ENCODE results near the gene POU2AF1.

Gene POU2AF1

DNA sequence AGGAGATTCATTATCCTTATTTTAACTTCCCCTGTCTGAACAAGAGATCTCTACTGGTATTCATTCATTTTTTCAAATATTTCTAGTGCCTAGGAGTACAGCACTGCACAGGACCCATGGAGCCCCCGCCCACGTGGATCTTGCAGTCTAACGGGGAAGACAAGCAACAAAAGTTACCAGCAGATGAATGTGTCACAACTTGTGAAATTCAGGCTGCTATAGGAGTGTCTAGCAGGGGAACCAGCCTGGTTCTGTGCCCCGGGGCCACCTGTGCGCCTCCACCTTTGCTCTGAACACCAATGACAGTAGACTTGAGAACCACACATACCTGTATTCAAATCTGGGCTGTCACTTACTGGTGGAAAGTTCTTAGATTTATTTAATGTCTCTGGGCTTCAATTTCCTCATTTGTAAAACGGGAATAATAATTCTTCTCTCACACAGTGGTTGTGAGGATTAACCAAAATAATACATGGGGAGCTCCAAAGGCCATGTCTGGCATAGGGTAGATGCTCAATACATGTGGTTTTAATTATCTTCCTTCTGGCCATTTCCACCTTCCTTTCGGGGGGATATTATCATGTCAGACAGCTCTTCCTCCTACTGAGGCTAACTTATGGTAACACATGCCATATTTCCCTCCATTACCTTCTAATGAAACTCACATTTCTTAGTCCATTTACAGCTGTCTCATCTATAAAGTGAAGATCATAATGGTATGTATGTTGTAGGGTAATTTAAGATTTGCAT is 17.8 kb downstream of the POU2AF1 start:
- no peak for DNase-seq (ENCODE audit: low read depth, low spot score)

DNA sequence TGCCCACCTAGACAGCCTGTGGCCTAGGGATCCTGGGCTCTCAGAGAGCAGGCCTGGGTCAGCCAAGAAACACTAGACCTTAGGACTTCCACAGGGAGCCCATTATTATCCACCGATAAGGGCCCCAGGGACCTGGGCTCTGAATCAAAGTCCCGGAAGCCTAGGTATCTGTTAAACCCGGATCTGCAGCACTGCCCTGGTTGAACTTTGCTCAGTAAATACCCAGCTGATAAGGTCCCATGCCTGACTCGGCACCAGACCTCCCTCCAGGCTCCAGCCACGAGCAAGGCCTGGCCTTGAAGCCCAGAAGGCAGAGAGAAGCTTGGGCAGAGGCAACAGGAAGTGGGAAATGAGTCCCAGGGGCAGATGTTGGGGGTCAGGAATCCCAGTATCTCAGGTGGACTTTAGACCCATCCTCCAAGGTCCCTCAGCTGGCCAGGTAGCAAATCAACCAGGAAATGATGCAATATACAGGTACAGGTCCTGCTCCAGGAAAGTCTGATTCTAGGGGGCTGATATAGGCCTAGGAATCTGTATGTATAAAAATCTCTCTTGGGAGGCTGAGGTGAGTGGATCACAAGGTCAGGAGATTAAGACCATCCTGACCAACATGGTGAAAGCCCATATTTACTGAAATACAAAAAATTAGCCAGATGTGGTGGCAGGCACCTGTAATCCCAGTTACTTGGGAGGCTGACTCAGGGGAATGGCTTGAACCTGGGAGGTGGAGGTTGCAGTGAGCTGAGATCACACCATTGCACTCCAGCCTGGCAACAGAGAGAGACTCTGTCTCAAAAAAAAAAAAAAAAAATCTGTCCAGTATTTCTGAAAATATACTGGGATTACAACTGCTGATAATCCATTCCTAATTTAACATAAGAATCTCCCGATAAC is 18.7 kb downstream of the POU2AF1 start:
- no peak for DNase-seq (ENCODE audit: low read depth, low spot score)

DNA sequence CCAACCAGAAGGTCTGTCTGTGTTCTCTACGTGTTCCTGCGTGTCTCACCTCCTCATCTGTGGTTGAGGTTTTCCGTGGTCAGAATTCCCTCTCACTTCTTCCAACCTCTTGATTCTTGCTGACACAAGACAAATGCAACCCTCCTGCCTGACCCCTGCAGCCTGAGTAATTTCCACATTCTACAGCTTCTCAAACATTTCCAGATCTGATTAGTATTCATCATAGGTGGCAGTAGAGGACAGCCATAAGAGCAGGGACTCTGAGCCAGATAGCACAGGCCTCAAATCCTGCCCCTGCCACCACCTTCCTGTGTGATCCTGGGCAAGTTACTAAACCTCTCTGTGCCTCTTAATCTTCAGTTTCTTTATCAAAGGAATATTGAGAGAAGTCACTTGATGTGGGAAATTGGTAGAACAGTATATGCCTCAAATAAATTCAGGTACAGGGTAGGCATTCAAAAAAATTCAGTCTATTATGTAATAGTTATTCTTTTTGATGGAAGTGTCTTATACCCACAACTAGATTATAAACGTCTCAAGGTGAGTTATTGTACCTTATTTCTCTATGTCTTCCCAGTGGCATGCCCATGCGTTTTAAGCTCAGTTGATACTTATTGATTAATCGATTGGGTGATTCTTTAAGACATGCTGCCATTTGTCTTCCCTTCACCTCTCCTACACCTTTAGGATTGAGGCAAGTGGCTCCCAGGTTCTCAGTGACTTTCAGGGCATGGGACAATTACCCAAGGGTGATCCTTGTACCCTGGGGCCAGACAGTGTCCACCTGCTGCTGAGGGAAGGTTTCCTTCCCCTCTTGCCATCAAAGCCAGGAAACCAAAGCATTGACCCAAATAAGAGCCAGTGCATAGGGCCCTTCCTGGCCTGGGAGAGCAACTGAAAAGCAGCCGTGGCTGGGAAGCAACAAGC is 19.6 kb downstream of the POU2AF1 start:
- DNase-seq (ENCODE audit: low read depth, low spot score): no peak

DNA sequence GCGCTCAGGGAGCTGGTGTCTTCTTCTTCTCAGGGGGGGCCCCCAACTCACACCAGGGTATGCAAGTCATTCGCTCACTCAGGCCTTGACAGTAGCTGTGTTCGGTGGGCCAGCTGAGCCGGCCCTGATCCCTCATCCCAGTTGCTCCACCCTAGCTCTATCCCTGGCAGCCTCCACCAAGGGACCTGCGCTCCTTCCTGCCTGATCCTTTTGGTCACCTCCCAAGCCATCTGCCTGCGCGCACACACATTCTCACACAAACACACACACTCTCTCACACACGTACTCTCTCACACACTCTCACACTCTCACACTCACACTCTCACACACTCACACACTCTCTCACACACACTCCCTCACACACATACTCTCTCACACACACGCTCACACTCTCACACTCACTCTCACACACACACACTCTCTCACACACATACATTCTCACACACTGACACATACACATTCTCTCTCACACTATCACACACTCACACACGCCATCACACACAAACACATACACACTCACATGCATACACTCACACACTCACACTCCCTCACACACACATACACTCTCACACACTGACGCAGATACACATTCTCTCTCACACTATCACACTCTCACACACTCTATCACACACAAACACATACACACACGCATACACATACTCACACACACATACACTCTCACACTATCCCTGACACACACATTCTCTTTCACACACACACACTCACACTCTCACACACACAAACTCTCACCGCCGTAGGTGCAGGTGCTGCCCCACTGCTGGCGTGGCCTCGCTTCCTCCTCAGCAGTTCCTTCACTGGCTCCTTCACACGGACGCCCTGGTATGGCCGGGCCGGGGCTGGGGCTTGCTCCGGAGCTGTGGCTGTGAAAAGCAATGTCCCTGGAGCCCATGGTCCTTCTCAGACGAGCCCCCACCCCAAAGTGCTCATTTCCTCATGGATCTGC is 20.8 kb downstream of the POU2AF1 start:
- no peak for DNase-seq (ENCODE audit: low read depth, low spot score)

DNA sequence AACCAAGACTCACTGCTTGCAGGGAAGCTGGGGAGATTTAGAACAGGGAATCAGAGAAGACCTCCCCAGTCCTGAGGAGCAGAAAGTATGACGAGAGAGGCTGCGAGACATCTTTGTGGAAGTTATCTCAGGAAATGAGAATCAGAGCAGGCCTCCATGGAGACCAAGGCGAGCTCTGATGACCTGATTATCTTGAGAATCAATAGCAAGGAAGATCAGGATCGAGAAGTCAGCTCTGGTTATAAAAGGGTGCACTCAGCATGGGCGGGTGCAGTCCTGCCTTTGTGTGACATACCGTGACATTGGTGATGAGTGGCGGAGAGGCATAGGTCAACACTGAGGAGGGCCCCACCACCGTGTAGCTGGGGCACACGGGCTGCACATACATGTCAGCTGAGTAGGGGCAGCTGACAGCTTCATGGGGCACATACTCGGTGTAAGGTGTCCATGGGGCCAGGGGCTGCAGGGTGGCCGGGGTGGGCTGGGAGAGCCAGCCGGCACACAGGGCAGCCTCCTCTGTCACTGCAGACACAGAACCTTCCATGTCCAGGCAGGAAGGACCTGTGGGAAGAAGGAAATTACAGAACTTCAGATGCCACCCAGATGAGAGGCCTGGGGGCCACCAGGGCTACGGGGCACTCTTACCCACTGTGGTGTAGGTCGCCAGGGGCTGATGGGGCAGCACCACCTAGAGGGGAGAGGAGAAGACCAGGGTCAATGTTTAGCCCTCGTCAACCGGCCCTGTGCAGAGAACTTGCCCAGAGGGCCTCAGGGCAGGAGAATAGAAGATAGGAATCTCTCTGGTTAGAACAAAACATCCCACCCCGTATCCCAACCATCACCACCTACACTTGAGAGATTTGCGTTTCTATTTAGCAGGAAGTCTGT is 21.7 kb downstream of the POU2AF1 start:
- no peak for DNase-seq (ENCODE audit: low read depth, low spot score)

DNA sequence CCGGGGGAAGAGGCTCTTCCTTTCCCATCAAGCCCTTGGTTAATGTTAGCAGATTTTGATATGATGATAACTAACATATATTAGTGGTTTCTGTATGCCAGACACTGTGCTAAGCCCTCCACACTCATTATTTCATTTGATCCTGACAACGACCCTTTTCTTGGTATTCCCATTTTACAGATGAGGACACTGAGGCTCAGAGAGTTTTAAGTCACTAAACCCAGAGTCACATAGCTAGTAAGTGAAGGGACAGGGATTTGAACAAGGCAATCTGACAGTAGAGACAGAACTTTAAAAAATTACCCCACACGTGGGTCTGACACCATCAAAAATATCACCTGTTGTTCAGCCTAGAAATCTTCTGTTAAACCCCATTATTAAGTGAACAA is 22.4 kb downstream of the POU2AF1 start:
- DNase-seq (ENCODE audit: low read depth, low spot score): no peak

DNA sequence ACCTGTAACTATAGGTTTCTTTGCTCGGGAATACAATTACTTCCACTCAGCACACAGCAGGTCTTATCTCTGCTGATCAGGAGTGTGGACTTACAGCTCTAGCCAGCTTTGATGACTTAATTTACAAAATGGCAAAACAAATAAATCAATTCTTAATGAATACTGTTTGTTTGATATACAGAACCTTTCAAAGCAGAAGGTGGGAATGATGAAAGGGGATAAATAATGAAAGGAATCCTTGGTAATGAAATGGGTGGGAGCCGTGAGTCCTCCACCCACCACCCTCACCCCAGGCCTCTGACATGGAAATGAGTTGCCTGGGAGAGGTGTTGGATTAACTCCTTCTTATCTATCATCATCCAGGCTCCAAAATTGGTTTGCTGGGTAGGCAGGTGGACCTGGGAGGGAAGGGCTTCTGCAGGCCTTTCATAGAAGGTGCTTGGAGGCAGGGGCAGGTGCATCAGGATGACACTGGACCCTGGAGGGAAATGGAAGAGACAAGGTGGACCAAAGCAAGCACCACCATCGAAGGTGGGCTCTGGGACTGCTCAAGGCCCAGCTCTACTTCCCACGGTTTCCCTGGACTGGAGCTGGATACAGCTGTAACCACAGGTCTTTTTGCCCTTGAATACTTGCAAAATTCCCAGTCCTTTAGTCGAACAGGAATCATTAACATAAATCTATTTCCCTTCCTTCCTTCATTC is 23.0 kb downstream of the POU2AF1 start:
- DNase-seq (ENCODE audit: low read depth, low spot score): no peak

DNA sequence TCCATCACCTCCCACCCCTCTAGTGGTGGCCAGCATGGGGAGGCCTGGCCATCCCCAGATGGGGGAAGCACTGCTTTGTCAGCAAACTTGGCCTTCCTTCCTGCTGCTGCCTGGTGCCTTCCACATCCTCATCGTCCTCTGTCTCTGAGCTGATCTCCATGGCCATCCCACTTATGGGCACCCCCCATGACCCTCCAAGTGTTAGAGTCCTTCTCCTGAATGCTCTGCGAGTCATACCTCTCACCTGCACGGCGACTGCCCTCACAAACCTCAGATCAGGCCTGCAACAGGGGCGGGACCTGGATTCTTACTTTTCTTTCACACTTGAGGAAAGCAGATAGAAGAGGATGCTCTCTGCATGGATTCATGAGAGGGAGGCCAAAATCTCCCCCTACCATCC is 24.0 kb downstream of the POU2AF1 start:
- DNase-seq (ENCODE audit: low read depth, low spot score): no peak

DNA sequence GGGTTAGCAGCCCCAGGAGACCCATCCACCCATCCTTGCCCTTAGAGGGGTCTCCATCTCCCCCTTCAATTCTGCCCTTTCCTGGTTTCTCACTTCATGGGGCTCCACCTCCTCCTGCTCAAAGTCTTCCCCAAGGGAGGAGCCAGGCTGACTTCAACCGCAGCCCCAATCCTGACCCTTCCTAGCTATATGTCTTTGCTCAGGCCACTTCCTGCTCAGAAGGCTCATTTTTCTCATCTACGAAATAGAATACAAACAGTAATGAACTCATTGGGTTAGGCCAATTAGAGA is 24.5 kb downstream of the POU2AF1 start:
- no peak for DNase-seq (ENCODE audit: low read depth, low spot score)

DNA sequence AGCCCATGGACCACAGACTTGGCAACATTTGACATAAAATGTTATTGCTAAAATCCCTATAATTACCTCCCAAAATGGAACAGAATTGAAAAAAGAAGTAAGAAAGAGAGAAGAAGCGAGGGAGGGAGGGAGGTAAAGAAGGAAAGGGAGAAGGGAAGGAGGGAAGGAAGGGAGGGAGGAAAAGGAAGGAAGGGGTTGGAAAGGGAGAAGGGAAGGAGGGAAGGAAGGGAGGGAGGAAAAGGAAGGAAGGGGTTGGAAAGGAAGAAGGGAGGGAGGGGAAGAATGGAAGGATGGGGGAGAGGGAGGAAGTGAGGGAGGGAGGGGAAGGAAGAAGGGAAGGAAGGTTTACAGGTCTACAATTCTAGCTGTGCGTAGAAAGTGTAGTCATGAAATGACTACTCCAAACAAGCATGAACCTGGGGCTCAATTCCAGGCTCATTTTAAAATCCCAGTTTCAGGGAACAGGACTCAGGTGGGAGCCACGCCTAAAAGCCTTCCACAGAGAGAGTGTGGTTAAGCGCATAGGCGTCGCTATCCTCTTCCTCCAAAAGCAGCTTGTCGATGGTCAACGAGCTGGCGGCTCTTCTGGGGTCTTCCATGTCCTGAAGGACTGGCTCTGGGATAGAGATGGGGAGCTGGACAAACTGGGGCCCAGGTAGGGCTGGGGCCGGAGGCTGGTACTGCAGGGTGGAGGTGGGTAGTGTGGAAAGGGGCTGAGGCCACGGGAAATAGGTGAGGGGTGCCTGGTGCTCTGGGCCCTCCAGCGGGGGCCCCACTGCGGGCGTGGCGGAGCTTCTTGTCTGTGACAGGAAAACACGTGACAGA is 25.1 kb downstream of the POU2AF1 start:
- no peak for DNase-seq (ENCODE audit: low read depth, low spot score)

DNA sequence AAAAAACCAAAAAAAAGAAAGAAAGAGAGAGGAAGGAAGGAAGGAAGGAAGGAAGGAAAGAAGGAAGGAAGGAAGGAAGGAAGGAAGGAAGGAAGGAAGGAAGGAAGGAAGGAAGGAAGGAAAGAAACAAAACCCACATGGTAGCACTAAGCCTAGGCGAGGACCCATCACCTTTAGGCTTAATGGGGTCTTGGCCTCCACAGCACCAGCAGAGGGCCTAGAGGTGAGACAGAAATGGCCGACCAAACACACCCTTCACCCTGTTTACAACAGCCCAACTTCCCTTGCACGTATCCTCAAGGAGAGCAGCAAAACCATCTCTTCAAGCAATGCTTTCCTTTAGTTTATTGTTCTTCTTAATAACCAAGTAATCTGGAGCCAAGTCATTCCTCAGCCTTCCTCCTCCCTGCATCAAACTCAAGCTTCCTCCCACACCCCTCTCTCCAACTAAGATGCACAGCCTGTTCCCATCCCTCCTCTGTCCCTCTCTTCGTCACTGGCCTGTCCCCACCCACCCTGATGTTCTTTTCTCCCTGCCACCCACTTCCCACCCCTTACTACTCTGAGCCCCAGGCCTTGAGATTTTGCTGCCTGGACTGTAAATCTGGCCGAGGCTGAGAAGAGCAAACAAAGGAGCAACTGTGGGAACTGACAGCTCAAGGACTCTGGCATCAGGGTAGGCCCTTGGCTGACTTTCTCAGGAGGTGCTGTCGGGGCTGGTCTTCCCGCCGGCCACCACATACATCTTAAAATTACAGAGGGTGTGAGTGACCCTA is 26.0 kb downstream of the POU2AF1 start:
- DNase-seq (ENCODE audit: low read depth, low spot score): no peak

DNA sequence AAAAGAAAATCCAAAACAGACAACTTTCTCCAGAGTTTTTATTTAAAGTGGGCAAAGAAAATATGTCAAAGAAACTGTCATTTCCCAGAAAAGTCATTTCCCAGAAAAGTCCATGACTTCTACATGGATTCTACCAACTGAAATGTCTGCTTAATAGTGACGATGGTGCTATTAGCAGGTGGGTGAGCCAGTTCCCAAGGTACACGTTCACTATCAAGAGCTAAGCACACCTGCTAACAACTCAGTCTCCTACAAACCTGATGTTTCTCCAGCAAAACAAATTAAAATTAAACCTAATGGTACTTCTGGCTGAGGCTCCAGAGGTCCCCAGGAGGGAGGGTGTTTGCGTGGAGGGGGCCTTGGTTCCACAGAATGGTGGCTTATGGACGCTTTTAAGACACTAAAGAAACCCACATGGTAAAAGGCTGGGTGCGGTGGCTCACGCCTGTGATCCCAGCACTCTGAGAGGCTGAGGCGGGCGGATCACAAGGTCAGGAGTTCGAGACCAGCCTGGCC is 26.8 kb downstream of the POU2AF1 start:
- no peak for DNase-seq (ENCODE audit: low read depth, low spot score)

DNA sequence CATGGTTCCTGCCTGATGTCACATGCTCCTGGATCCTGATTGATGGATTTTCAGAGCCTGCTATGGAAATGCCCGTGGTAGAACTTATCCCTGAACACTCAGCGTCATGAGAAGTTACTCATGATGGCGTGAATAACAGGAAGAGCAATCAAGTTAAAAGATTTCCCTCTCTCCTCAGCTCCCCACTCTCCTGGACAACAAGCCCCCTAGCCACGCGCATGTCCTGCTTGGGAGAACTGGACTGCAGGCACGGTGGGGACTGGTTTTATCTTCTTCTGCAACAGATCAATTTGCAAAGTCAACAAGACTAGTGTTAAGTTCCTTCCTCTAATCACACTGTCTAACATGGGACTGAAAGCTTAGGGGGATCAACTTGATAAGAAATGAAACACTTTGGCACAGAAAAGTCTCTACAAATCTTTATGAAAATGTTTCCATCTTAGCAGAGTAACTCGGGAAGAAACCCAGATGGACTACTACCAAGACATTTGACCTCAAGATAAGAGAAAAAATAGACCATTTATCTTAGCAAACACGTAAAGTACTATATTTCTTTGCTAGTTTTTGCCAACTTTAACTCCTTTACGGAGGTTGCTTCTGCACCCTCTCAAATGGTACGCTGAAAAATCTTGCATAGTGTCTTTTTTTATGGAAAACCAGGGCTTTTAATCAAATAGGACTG is 27.6 kb downstream of the POU2AF1 start:
- DNase-seq (ENCODE audit: low read depth, low spot score): no peak

DNA sequence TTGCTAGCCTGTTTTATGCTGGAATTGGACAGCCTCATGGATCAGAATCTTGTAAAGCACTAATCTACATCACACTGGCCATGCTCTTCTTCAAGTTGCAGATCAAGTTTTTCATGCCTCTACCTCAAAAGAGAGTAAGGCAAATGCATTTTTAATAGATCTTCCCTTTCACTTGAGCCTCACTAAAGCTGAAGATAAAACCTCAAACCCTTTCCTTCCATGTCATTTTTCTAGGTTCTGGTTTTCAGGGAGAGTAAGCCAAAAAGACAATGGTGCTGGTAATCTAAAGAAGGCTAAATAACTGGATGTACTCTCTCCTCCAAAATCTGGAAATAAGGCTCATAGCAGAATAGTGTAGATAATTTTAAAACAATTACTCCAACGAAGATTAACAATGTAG is 28.3 kb downstream of the POU2AF1 start:
- no peak for DNase-seq (ENCODE audit: low read depth, low spot score)

DNA sequence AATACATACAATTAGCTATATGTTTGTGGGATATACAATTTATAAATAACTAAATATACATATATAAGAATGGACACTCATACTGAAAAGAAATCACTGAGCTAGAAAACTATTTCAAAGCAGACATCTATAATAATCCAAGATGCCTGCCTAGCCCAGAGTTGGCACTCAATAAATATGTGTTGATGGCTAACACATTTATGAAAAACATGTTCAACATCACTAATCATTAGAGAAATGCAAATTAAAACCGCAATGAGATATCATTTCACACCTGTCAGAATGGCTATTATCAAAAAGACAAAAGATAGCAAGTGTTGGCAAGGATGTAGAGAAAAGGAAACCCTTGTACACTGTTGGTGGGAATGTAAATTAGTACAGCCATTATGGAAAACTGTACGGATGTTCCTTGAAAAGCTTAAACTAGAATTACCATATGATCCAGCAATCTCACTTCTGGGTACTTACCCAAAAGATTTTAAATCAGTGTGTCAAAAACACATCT is 29.8 kb downstream of the POU2AF1 start:
- no peak for DNase-seq (ENCODE audit: low read depth, low spot score)

DNA sequence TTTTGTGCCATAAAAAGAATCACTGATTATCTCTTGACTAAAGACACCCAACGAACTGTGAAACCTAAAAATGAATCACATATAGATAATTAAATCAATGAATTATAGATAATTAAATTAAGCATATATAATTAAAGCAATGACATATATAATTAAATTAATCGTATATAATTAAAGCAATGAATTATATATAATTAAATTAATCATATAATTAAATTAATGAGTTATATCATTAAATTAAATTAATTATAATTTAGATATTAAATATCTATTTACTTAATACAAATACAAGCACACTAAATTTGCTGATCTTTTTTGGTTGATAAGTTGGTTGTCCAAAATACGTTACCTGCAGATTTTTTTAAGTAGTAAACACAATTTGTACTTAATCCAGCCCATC is 30.9 kb downstream of the POU2AF1 start:
- no peak for DNase-seq (ENCODE audit: low read depth, low spot score)

DNA sequence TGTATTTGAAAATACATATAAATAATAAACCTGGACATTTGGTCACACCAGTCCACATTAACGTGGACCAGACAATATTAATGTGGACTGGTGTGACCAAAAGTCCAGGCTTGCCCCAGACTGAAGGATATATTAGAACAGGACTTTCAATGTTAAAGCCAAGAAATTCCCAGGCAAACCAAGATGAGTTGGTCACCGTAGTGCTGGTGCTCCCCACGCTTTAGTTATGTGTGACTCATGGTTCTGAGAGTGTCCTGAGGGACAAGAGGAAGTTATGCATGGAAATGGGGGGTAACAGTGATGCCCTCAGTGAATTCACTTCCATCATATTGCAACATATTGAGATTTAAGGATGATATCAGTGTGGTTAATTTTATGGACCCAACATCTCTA is 31.4 kb downstream of the POU2AF1 start:
- no peak for DNase-seq (ENCODE audit: low read depth, low spot score)

All from astrocyte of the hippocampus (primary cell).